PC-9 (cell line): Measurements from ENCODE around the gene MACC1. TPM values are rescaled to one million over a fixed set of nuclear protein-coding genes. Genes with fewer than 3 reads are reported as not detected.

Experiments
- BruUV-seq: library from RNA; stranded (reverse); fragments of 400-500 nt; replicated peaks from 2 replicates; lab custom pipeline; 2021; lab: Mats Ljungman, UMichigan
- CTCF ChIA-PET: fragments of 300-600 bp; sonication (Branson Sonifier 250); formaldehyde crosslinking; loops from one replicate; lab custom pipeline; 2022; ENCODE audit warnings: antibody characterized with exemption; lab: Charles Lee
- POLR2A ChIA-PET: fragments of 300-600 bp; sonication (Branson Sonifier 250); formaldehyde crosslinking; loops from one replicate; lab custom pipeline; 2022; ENCODE audit warnings: antibody characterized with exemption; ENCODE audit not compliant: unreplicated experiment; lab: Charles Lee
- DNase-seq, 2 experiments: peaks; one replicate each; pipeline versions ENCODE4 v3.0.0 to v3.0.0-alpha.2; 2015 to 2022; ENCODE audit warnings: mixed read lengths in 1 of 2
- H2AFZ ChIP-seq: fragments of 200-600 bp; sonication (generic); 2 replicates; pipeline ENCODE4 v1.8.1; 2017; ENCODE audit warnings: antibody characterized with exemption
- H3F3A ChIP-seq: fragments of 200-600 bp; sonication (generic); 2 replicates; pipeline ENCODE4 v1.8.1; 2017; ENCODE audit warnings: antibody characterized with exemption, mild to moderate bottlenecking, low read depth; ENCODE audit not compliant: insufficient read depth
- H3K27ac ChIP-seq: fragments of 200-600 bp; sonication (generic); 2 replicates; pipeline ENCODE4 v1.6.1; 2016; ENCODE audit warnings: mixed run types
- H3K27me3 ChIP-seq: fragments of 200-600 bp; sonication (generic); 2 replicates; pipeline ENCODE4 v1.6.1; 2016; ENCODE audit warnings: low read depth, mixed run types; ENCODE audit not compliant: insufficient read depth
- H3K36me3 ChIP-seq: fragments of 200-600 bp; sonication (generic); 2 replicates; pipeline ENCODE4 v1.6.1; 2016; ENCODE audit warnings: low read depth, mixed run types
- H3K4me1 ChIP-seq: fragments of 200-600 bp; sonication (generic); replicated peaks from 2 replicates; pipeline ENCODE4 v1.6.1; 2016; ENCODE audit warnings: mixed run types; ENCODE audit not compliant: insufficient read depth
- H3K4me2 ChIP-seq: fragments of 200-600 bp; sonication (generic); 2 replicates; pipeline ENCODE4 v1.6.1; 2017; ENCODE audit warnings: mixed run types
- H3K4me3 ChIP-seq: fragments of 200-600 bp; sonication (generic); 2 replicates; pipeline ENCODE4 v1.6.1; 2016; ENCODE audit warnings: mixed run types
- H3K79me2 ChIP-seq: fragments of 200-600 bp; sonication (generic); 2 replicates; pipeline ENCODE4 v1.6.1; 2017; ENCODE audit warnings: low read depth, mixed run types
- H3K9me2 ChIP-seq: fragments of 200-600 bp; sonication (generic); 2 replicates; pipeline ENCODE4 v1.8.1; 2017; ENCODE audit warnings: mild to moderate bottlenecking; ENCODE audit not compliant: insufficient read depth
- H3K9me3 ChIP-seq: fragments of 200-600 bp; sonication (generic); 2 replicates; pipeline ENCODE4 v1.8.1; 2016; ENCODE audit warnings: low read depth; ENCODE audit not compliant: insufficient read depth
- H4K20me1 ChIP-seq: fragments of 200-600 bp; sonication (generic); 2 replicates; pipeline ENCODE4 v1.8.1; 2017; ENCODE audit not compliant: insufficient read depth
- EZH2 ChIP-seq: fragments of 200-600 bp; sonication (generic); IDR thresholded peaks from 2 replicates; pipeline ENCODE4 v1.8.0; 2017; ENCODE audit warnings: antibody characterized with exemption, low read depth
- intact Hi-C: fragments of 100-400 bp; cut with micrococcal nuclease; formaldehyde crosslinking; loops from one replicate; pipeline ENCODE4 v1.10.0; 2022; ENCODE audit not compliant: unreplicated experiment
- total RNA-seq: library from RNA; stranded (reverse); gene quantifications from 2 replicates; pipeline ENCODE4 v1.2.3, GENCODE V29; 2021
- TF ChIP-seq, protein P1 (sequence below): fragments of 200-600 bp; sonication (generic); conservative IDR thresholded peaks from 2 replicates; pipeline ENCODE4 v1.6.1; 2017; ENCODE audit warnings: mixed run types, antibody characterized with exemption, mild to moderate bottlenecking, moderate library complexity

MACC1 gene
- total RNA-seq, 1 experiment from 2014 or later, result 50.8 TPM

- no TSS peak for BruUV-seq
These were observed 3.1 kb downstream of the MACC1 start for GRCh38 chr7:20214132-20214531.

GRCh38 chr7:20213378-20213777, 3.8 kb downstream of the MACC1 start:
- DNase-seq, result no peak
- intact Hi-C loops, result no loop called here
- ChIA-PET POLR2A (no interaction called here), CTCF (no interaction called here)
- Histone ChIP-seq H3K36me3 (peaks cover 43% of the 10 kb centered on the region), H3K9me2 (no peaks in the 10 kb centered on the region), H3K4me2 (no peak overlapping the region), H3K27me3 (no peaks in the 10 kb centered on the region), H3F3A (peaks cover 20% of the 10 kb centered on the region), H3K9me3 (peaks cover 30% of the 10 kb centered on the region; the same call in 1 of the 2 replicates), H3K27ac (no peak overlapping the region), H4K20me1 (no peaks in the 10 kb centered on the region), H2AFZ (no peak overlapping the region), H3K4me1 (peaks cover 38% of the 10 kb centered on the region), H3K79me2 (peaks cover 82% of the 10 kb centered on the region), H3K4me3 (no peak overlapping the region)
- TF ChIP-seq, protein P1, sequence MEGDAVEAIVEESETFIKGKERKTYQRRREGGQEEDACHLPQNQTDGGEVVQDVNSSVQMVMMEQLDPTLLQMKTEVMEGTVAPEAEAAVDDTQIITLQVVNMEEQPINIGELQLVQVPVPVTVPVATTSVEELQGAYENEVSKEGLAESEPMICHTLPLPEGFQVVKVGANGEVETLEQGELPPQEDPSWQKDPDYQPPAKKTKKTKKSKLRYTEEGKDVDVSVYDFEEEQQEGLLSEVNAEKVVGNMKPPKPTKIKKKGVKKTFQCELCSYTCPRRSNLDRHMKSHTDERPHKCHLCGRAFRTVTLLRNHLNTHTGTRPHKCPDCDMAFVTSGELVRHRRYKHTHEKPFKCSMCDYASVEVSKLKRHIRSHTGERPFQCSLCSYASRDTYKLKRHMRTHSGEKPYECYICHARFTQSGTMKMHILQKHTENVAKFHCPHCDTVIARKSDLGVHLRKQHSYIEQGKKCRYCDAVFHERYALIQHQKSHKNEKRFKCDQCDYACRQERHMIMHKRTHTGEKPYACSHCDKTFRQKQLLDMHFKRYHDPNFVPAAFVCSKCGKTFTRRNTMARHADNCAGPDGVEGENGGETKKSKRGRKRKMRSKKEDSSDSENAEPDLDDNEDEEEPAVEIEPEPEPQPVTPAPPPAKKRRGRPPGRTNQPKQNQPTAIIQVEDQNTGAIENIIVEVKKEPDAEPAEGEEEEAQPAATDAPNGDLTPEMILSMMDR, result no peak
- no peak for TF ChIP-seq EZH2
- no TSS peak for BruUV-seq

More at GRCh38 chr7:20214132-20214531, 3.1 kb downstream of the MACC1 start:
- H3K4me3 ChIP-seq, result peak overlapping the region; percentile 40; the same call in 1 of the 2 replicates
- H3K9me3 ChIP-seq, result peaks cover 22% of the 10 kb centered on the region; the same call in 1 of the 2 replicates
- peak overlapping the region; percentile 99; the same call in 1 of the 2 replicates for H3K27ac ChIP-seq
- no peak for DNase-seq
- intact Hi-C loops, result no loop called here
- ChIA-PET POLR2A (no interaction called here), CTCF (no interaction called here)
- H3K79me2 ChIP-seq, result peaks cover 74% of the 10 kb centered on the region
- peak overlapping the region; percentile 90 for H3K4me2 ChIP-seq
- H3K4me1 ChIP-seq, result peaks cover 46% of the 10 kb centered on the region
- H3K9me2 ChIP-seq, result no peaks in the 10 kb centered on the region
- no peaks in the 10 kb centered on the region for H3K27me3 ChIP-seq
- H3F3A ChIP-seq, result peaks cover 27% of the 10 kb centered on the region
- H2AFZ ChIP-seq, result no peak overlapping the region
- TF ChIP-seq, protein P1, result no peak
- no peak for TF ChIP-seq EZH2
- no peaks in the 10 kb centered on the region for H4K20me1 ChIP-seq
- peaks cover 41% of the 10 kb centered on the region for H3K36me3 ChIP-seq

DNA sequence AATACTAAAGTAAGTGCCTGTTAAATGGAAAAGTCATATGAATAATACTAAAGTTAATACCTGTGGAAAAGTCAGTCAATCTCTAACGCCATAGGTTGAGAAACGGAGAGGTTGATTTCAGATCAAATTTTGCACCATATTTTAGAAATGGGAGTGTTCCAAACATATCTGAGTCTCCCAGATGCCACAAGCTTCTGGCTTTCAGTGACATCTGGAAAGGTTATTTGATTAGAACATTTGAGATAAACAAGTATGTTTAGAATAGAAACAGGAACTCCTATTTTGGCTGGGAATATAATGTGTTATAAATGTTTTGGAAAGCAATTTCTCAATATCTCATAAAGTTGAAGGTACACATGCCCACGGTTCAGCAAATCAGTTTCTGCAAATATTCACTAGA, 5.8 kb downstream of the MACC1 start:
- peaks cover 36% of the 10 kb centered on the region for H3K4me1 ChIP-seq
- no peak overlapping the region for H3K4me3 ChIP-seq
- no peak overlapping the region for H3K4me2 ChIP-seq
- no peaks in the 10 kb centered on the region for H3K27me3 ChIP-seq
- H3K9me2 ChIP-seq, result no peaks in the 10 kb centered on the region
- no TSS peak for BruUV-seq
- H2AFZ ChIP-seq, result no peak overlapping the region
- H3K9me3 ChIP-seq, result peaks cover 38% of the 10 kb centered on the region; the same call in 1 of the 2 replicates
- no peak for DNase-seq
- H3K27ac ChIP-seq, result no peak overlapping the region
- intact Hi-C loops, result no loop called here
- CTCF ChIA-PET, result no interaction called here
- no peak for TF ChIP-seq EZH2
- TF ChIP-seq, protein P1, result no peak
- H3F3A ChIP-seq, result peaks cover under 1% of the 10 kb centered on the region
- POLR2A ChIA-PET, result no interaction called here
- no peaks in the 10 kb centered on the region for H4K20me1 ChIP-seq
- H3K79me2 ChIP-seq, result peaks cover 96% of the 10 kb centered on the region
- H3K36me3 ChIP-seq, result peaks cover 55% of the 10 kb centered on the region
